BE2C (cell line): ENCODE measurements around the gene DPPA5.

ENCODE experiments used
- DNase-seq: peaks from one replicate; pipeline ENCODE4 v3.0.0-alpha.2; 2020
- H3K27me3 ChIP-seq: fragments of 250-450 bp; sonication (Bioruptor Pico); 2 replicates; pipeline ENCODE4 v1.5.1; 2020; ENCODE audit warnings: mild to moderate bottlenecking
- H3K36me3 ChIP-seq: fragments of 250-450 bp; sonication (Bioruptor Pico); 2 replicates; pipeline ENCODE4 v1.5.1; 2020; ENCODE audit warnings: mild to moderate bottlenecking
- H3K4me1 ChIP-seq: fragments of 250-450 bp; sonication (Bioruptor Pico); 2 replicates; pipeline ENCODE4 v1.5.1; 2020
- H3K4me3 ChIP-seq: 2 replicates; pipeline ENCODE4 v1.5.1; 2011; ENCODE audit warnings: low read depth, low read length
- H3K9me3 ChIP-seq: fragments of 250-450 bp; sonication (Bioruptor Pico); 2 replicates; pipeline ENCODE4 v1.5.1; 2020
- TF ChIP-seq, protein P1 (sequence below): IDR thresholded peaks from 2 replicates; pipeline ENCODE4 v1.5.1; 2012; ENCODE audit warnings: mild to moderate bottlenecking, low read depth, low read length

DPPA5 gene

GRCh38 chr6:73362358-73362757, 8.3 kb upstream of the DPPA5 start, which contains the start of gene KHDC3L:
TSS of gene KHDC3L (plus strand) at chr6:73362658. CDS start at chr6:73362730, 72 bp downstream.
- H3K4me3 ChIP-seq = no peak within 1 kb of the TSS
- H3K36me3 ChIP-seq = no peaks in the 10 kb centered on the region
- no peaks in the 10 kb centered on the region for H3K4me1 ChIP-seq
- TF ChIP-seq, protein P1, sequence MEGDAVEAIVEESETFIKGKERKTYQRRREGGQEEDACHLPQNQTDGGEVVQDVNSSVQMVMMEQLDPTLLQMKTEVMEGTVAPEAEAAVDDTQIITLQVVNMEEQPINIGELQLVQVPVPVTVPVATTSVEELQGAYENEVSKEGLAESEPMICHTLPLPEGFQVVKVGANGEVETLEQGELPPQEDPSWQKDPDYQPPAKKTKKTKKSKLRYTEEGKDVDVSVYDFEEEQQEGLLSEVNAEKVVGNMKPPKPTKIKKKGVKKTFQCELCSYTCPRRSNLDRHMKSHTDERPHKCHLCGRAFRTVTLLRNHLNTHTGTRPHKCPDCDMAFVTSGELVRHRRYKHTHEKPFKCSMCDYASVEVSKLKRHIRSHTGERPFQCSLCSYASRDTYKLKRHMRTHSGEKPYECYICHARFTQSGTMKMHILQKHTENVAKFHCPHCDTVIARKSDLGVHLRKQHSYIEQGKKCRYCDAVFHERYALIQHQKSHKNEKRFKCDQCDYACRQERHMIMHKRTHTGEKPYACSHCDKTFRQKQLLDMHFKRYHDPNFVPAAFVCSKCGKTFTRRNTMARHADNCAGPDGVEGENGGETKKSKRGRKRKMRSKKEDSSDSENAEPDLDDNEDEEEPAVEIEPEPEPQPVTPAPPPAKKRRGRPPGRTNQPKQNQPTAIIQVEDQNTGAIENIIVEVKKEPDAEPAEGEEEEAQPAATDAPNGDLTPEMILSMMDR = no peak
- no peak for DNase-seq
- no peaks in the 10 kb centered on the region for H3K9me3 ChIP-seq
- H3K27me3 ChIP-seq = no peaks in the 10 kb centered on the region

GRCh38 chr6:73349311-73349710, 4.8 kb downstream of the DPPA5 start:
- Histone ChIP-seq H3K27me3 (no peaks in the 10 kb centered on the region), H3K36me3 (no peaks in the 10 kb centered on the region), H3K9me3 (no peaks in the 10 kb centered on the region), H3K4me3 (no peak overlapping the region), H3K4me1 (no peaks in the 10 kb centered on the region)
- no peak for DNase-seq
- TF ChIP-seq, protein P1 = no peak

DNA sequence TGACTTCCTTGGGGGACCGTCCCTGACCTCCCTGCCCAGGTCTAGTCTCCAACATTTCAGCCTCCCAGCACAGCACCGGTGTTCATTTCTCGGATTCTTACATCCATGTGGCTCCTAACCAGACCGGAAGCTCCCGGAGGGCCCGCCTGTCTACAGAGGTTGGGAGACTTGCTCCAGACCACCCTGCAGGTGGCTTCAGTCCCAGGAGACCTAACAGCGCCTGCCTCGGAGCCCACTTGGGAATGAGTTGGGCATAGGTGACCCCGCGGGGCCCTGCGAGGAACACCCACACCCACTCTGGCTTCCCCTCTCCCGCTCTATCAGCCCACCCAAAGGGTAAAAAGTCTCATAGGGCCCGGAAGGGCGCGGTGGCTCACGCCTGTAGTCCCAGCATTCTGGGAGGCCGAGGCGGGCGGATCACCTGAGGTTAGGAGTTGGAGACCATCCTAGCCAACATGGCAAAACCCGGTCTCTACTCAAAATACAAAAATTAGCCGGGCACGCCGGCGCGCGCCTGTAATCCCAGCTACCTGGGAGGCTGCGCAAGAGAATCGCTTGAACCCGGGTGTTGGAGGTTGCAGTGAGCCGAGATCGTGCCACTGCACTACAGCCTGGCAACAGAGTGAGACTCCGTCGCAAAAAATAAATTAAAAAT, 5.4 kb downstream of the DPPA5 start:
- Histone ChIP-seq H3K4me3 (no peak overlapping the region), H3K27me3 (no peaks in the 10 kb centered on the region), H3K36me3 (no peaks in the 10 kb centered on the region), H3K4me1 (no peaks in the 10 kb centered on the region), H3K9me3 (no peaks in the 10 kb centered on the region)
- DNase-seq = no peak
- TF ChIP-seq, protein P1 = no peak

GRCh38 chr6:73343164-73343563, 10.9 kb downstream of the DPPA5 start:
- Histone ChIP-seq H3K27me3 (no peaks in the 10 kb centered on the region), H3K4me3 (no peak overlapping the region), H3K9me3 (no peaks in the 10 kb centered on the region), H3K36me3 (no peaks in the 10 kb centered on the region), H3K4me1 (no peaks in the 10 kb centered on the region)
- TF ChIP-seq, protein P1 = no peak
- DNase-seq = no peak

- no peak for DNase-seq
- no peaks in the 10 kb centered on the region for H3K36me3 ChIP-seq
- H3K4me1 ChIP-seq = no peaks in the 10 kb centered on the region
- H3K27me3 ChIP-seq = no peaks in the 10 kb centered on the region
- TF ChIP-seq, protein P1 = no peak
- H3K4me3 ChIP-seq = no peak overlapping the region
- no peaks in the 10 kb centered on the region for H3K9me3 ChIP-seq
Measured at GRCh38 chr6:73342174-73342573, 11.9 kb downstream of the DPPA5 start.

DNA sequence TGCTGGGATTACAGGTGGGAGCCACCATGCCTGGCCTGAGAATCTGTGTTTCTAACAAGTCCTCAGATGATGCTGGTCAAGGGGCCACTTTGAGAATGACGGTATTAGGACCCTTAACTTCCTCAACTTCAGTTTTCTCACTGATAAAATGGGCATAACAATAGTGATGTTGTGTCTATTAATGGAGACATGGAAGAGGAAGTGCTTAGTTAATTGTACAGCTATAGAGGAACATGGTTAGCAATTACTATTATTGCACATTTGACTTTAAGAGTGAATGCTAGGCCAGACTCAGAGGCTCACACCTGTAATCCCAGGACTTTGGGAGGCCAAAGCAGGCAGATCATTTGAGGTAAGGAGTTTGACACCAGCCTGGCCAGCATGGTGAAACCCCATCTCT, 12.7 kb downstream of the DPPA5 start:
- Histone ChIP-seq H3K4me1 (no peaks in the 10 kb centered on the region), H3K36me3 (no peaks in the 10 kb centered on the region), H3K9me3 (no peaks in the 10 kb centered on the region), H3K4me3 (no peak overlapping the region), H3K27me3 (no peaks in the 10 kb centered on the region)
- DNase-seq = no peak
- TF ChIP-seq, protein P1 = no peak
